OCI-LY1 (cell line): ENCODE data around the gene ST8SIA1.

Source experiments
- EZH2 ChIP-seq: fragments of 200-600 bp; sonication (generic), shearing (Covaris generic); IDR thresholded peaks from 2 replicates; pipeline ENCODE4 v1.8.0; 2017; ENCODE audit warnings: borderline replicate concordance, mixed run types, mild to moderate bottlenecking, antibody characterized with exemption, low read length, moderate library complexity, mixed read lengths
- TF ChIP-seq, protein P1 (sequence below): fragments of 200-600 bp; sonication (generic), shearing (Covaris generic); IDR thresholded peaks from 2 replicates; pipeline ENCODE4 v1.5.1; 2017; ENCODE audit warnings: mild to moderate bottlenecking, antibody characterized with exemption, low read length, moderate library complexity, mixed read lengths

DNA sequence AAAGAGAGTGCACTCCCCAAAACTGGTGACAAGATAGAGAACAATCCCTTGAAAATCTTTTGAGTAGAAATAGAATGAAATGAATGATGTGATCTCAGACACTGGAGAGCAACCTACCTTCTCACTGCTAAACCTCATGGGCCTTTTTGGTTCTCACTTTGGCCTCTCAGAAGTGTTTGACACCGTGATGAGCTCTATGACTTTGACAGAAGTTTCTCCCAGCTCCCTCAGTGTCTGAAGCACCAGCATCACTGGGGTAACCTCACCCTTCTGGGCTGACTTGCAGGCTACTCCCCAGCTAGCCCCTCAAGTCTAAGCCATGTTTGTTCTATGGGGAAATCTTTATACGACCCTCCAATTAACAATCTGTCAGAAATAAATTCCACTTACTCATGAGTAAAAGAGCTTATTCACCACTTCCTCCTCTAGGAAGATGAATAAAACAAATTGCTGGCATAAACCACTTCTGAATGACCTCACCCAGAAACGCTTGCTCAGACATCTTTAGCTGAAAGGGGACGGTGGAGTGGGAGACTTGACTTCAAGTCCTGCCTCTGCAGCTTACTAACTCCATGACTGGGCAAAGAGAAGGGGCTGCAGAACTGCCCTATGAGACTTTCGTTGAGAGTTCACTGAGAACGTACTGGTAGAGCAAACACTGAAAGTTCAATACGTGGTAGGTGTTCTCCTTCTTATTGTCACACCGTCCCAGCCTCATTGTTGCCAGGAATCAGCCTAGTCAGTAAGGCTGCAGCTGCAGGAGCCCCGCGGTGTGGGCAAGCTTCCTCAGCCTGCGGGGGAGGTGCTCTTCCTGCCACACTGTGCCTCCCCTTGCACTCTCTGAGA is 46.5 kb downstream of the ST8SIA1 start:
- TF ChIP-seq, protein P1, sequence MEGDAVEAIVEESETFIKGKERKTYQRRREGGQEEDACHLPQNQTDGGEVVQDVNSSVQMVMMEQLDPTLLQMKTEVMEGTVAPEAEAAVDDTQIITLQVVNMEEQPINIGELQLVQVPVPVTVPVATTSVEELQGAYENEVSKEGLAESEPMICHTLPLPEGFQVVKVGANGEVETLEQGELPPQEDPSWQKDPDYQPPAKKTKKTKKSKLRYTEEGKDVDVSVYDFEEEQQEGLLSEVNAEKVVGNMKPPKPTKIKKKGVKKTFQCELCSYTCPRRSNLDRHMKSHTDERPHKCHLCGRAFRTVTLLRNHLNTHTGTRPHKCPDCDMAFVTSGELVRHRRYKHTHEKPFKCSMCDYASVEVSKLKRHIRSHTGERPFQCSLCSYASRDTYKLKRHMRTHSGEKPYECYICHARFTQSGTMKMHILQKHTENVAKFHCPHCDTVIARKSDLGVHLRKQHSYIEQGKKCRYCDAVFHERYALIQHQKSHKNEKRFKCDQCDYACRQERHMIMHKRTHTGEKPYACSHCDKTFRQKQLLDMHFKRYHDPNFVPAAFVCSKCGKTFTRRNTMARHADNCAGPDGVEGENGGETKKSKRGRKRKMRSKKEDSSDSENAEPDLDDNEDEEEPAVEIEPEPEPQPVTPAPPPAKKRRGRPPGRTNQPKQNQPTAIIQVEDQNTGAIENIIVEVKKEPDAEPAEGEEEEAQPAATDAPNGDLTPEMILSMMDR: no peak
- TF ChIP-seq EZH2: no peak
